GM12891 (cell line): ENCODE measurements around the gene SHISA4.

ENCODE experiments used
- POLR2A ChIP-seq: IDR thresholded peaks from 2 replicates; pipeline ENCODE4 v1.6.1; 2011; ENCODE audit warnings: low read depth, low read length, control low read depth
- POLR2AphosphoS5 ChIP-seq: IDR thresholded peaks from 2 replicates; pipeline ENCODE4 v1.6.1; 2011; ENCODE audit warnings: low read depth, low read length, control low read depth

GRCh38 chr1:201912832-201913231 lies 24.1 kb downstream of the SHISA4 start:
- TF ChIP-seq POLR2A, result no peak
- no peak for TF ChIP-seq POLR2AphosphoS5
